ENCODE data around the gene CHN2. TPM values are rescaled to one million over a fixed set of nuclear protein-coding genes. Genes with fewer than 3 reads are reported as not detected.

CHN2 gene
- total RNA-seq, 2 donors from 2014 or later: 0.59 TPM; not detected in 1

GRCh38 chr7:29391262-29391661 lies 196.7 kb downstream of the CHN2 start:
- DNase-seq (ENCODE audit: low spot score in 2 of 2) (no peak), ATAC-seq (no peak)
- H3K27ac Mint-ChIP-seq: no peak overlapping the region
- H3K36me3 Mint-ChIP-seq: no peaks in the 10 kb centered on the region
- H3K9me3 Mint-ChIP-seq: no peaks in the 10 kb centered on the region

DNA sequence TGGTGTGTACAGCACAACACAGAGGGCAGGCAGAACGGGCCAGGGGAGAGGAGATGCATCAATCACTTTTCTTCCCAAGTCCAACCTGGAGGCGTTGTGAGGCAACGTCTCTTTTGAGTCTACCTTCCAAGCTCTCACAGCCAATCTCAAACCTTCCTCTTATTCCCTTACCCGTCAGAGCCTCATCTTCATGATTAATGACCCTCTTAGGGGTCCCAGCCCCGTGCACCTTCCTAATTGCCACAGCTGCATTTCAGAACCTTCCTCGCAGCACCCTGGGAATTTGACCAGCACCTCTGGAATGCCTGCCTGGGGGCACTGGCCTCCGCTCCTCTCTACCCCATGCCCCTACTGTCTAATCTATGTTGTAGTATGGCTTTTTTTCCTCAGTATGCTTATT lies 199.7 kb downstream of the CHN2 start:
- no peak for ATAC-seq

GRCh38 chr7:29396563-29396962 lies 202.0 kb downstream of the CHN2 start:
- Mint-ChIP-seq H3K9me3 (no peaks in the 10 kb centered on the region), H3K36me3 (no peaks in the 10 kb centered on the region), H3K27ac (no peak overlapping the region)
- DNase-seq (ENCODE audit: low spot score in 2 of 2) (no peak), ATAC-seq (no peak)

More for the DNA sequence above, 199.7 kb downstream of the CHN2 start:
- H3K27ac Mint-ChIP-seq: no peak overlapping the region
- no peaks in the 10 kb centered on the region for H3K9me3 Mint-ChIP-seq
- no peak for DNase-seq (ENCODE audit: low spot score in 2 of 2)
- no peaks in the 10 kb centered on the region for H3K36me3 Mint-ChIP-seq

- H3K9me3 Mint-ChIP-seq: no peaks in the 10 kb centered on the region
- H3K36me3 Mint-ChIP-seq: no peaks in the 10 kb centered on the region
- DNase-seq (ENCODE audit: low spot score in 2 of 2): no peak
- ATAC-seq: no peak
- no peak overlapping the region for H3K27ac Mint-ChIP-seq
Observed at GRCh38 chr7:29397398-29397797, 202.8 kb downstream of the CHN2 start.

- ATAC-seq (no peak), DNase-seq (ENCODE audit: low spot score in 2 of 2) (no peak)
- H3K9me3 Mint-ChIP-seq: no peaks in the 10 kb centered on the region
- no peaks in the 10 kb centered on the region for H3K36me3 Mint-ChIP-seq
- no peak overlapping the region for H3K27ac Mint-ChIP-seq
Observed at GRCh38 chr7:29398011-29398410, 203.4 kb downstream of the CHN2 start.

DNA sequence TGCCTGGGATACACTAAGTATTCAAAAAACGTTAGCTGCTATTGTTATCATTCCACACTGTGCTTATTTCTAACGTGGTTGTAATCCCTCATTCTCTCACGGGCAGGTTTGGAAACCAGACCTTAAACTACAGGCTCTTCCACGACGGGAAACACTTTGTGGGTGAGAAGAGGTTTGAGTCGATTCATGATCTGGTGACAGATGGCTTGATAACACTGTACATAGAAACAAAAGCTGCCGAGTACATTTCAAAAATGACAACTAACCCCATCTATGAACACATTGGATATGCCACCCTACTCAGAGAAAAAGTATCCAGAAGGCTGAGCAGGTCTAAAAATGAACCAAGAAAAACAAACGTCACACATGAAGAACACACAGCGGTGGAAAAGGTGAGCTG lies 205.9 kb downstream of the CHN2 start:
- H3K36me3 Mint-ChIP-seq: no peaks in the 10 kb centered on the region
- DNase-seq (ENCODE audit: low spot score in 2 of 2): no peak
- H3K27ac Mint-ChIP-seq: no peak overlapping the region
- no peaks in the 10 kb centered on the region for H3K9me3 Mint-ChIP-seq
- ATAC-seq: no peak

DNA sequence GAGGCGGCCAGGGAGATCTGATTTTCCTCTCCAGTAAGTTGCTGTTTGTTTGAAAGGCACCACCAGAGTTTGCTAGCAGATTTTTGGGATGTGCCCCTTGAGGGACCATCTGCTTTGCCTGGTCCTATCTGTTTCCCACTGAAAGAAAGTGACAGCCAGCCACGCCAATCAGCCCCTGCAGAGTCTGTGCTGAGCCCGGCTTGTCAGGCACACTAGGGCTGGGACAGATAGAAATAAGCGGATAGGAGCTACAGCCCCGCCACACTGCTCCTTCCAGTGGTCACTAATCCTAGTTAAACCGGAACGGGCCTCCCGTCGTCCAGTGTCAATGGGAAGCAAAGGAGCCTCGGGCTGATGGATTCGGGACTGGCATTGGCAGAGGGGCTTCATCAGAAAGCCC lies 207.2 kb downstream of the CHN2 start:
- no peak overlapping the region for H3K27ac Mint-ChIP-seq
- ATAC-seq: no peak
- H3K36me3 Mint-ChIP-seq: no peaks in the 10 kb centered on the region
- no peak for DNase-seq (ENCODE audit: low spot score in 2 of 2)
- H3K9me3 Mint-ChIP-seq: no peaks in the 10 kb centered on the region

DNA sequence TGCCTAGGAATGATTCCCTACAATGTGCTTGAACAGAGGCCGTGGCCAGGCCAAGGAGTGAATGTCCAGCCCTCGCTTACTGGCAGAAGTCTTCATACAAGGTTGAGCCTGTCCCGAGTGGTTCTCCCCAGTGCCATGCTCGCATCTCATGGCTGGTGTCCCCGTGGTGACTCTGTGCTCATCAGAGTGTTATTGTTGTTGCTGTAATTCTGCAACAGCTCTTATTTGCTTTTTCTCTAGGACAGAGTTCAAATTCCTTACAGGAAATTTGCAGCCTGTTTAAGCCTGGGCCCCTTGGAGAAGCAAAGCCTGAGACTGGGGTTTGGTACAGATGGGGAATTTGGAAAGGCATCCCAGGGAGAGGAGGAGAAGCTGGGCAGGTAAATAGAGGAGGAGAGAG lies 211.3 kb downstream of the CHN2 start:
- DNase-seq (ENCODE audit: low spot score in 2 of 2): no peak
- no peaks in the 10 kb centered on the region for H3K36me3 Mint-ChIP-seq
- H3K9me3 Mint-ChIP-seq: no peaks in the 10 kb centered on the region
- no peak overlapping the region for H3K27ac Mint-ChIP-seq
- no peak for ATAC-seq

GRCh38 chr7:29406366-29406765 lies 211.8 kb downstream of the CHN2 start:
- no peak overlapping the region for H3K27ac Mint-ChIP-seq
- ATAC-seq: no peak

DNA sequence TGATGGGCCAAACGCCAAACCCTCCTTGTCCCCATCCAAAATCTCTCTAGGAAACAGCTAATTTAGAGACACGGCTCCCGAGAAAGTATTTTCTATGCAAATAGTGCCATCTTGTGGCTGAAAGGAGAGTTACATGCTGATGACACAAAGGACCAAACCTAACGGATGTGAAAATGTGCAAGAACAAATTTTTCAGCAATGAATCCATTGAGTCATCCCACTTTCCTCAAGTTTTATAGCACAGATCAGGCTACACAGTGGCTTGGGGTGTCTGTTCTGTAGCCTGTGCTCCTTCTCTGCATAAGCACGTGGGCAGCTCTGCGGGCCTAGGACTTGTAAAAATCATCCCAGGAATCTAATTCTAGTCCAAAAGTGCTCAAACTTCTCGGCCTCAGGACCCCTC lies 214.3 kb downstream of the CHN2 start:
- peak in 1 of 2 donors; percentile 70 for DNase-seq (ENCODE audit: low spot score in 2 of 2)
- no peaks in the 10 kb centered on the region for H3K36me3 Mint-ChIP-seq
- no peak overlapping the region for H3K27ac Mint-ChIP-seq
- ATAC-seq: peak; percentile 48 to 50
- no peaks in the 10 kb centered on the region for H3K9me3 Mint-ChIP-seq

More at GRCh38 chr7:29406366-29406765, 211.8 kb downstream of the CHN2 start:
- Mint-ChIP-seq H3K9me3 (no peaks in the 10 kb centered on the region), H3K36me3 (no peaks in the 10 kb centered on the region)
- no peak for DNase-seq (ENCODE audit: low spot score in 2 of 2)

- no peak for ATAC-seq
- Mint-ChIP-seq H3K9me3 (no peaks in the 10 kb centered on the region), H3K36me3 (no peaks in the 10 kb centered on the region), H3K27ac (peak overlapping the region in 1 of 2 donors; percentile 7)
- DNase-seq (ENCODE audit: low spot score in 2 of 2): no peak
Observed at GRCh38 chr7:29410996-29411395, 216.4 kb downstream of the CHN2 start.

- Mint-ChIP-seq H3K9me3 (no peaks in the 10 kb centered on the region), H3K27ac (no peak overlapping the region), H3K36me3 (no peaks in the 10 kb centered on the region)
- ATAC-seq (no peak), DNase-seq (ENCODE audit: low spot score in 2 of 2) (no peak)
Observed at GRCh38 chr7:29412912-29413311, 218.3 kb downstream of the CHN2 start.

DNA sequence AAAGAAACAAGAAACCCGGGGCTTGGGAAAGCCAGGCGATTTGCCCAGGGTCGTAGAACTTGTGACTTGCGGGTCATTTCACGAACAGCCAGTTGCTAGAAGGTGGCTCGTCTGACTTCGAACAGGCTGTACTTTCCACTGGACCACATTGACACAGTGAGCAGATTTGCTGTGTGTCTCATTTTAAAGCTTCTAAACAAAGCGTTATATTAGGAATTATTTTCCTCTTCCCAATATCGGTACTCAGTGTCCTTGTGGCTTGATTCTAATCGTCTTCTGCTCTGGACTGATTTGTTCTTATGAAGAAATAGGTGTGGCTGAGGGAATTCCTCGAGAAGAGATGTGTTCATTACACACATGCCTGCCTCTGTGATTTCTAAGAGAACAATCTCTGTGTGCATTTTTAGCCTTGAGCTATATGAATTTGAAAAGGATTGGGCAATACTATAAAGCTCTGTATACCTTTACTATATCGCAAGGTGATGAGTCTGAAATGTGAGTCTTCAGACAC lies 219.1 kb downstream of the CHN2 start:
- no peaks in the 10 kb centered on the region for H3K9me3 Mint-ChIP-seq
- DNase-seq (ENCODE audit: low spot score in 2 of 2) (no peak), ATAC-seq (no peak)
- no peaks in the 10 kb centered on the region for H3K36me3 Mint-ChIP-seq
- no peak overlapping the region for H3K27ac Mint-ChIP-seq

DNA sequence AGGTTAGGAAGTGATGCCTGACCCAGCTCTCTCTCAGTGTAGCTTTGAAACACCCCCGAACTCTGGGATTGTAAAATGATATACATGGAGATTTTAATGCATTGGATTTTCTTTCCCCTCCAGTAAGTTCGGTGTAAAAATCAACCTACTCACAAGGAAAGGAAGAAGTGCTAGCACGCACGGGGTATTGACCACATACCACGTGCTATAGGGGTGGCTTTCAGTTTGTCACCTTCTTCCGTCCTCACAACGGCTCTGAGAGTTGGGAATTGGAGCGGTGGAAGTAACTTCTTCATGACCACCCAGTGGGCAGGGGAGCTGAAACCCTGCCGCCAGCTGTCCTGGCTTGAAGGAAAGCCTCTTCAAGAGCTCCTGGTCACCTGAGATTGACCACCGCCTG lies 219.6 kb downstream of the CHN2 start:
- ATAC-seq (no peak), DNase-seq (ENCODE audit: low spot score in 2 of 2) (no peak)
- no peaks in the 10 kb centered on the region for H3K36me3 Mint-ChIP-seq
- H3K9me3 Mint-ChIP-seq: no peaks in the 10 kb centered on the region
- H3K27ac Mint-ChIP-seq: no peak overlapping the region

- Mint-ChIP-seq H3K9me3 (no peaks in the 10 kb centered on the region), H3K36me3 (no peaks in the 10 kb centered on the region), H3K27ac (no peak overlapping the region)
- ATAC-seq (no peak), DNase-seq (ENCODE audit: low spot score in 2 of 2) (no peak)
Observed at GRCh38 chr7:29415215-29415614, 220.6 kb downstream of the CHN2 start.

DNA sequence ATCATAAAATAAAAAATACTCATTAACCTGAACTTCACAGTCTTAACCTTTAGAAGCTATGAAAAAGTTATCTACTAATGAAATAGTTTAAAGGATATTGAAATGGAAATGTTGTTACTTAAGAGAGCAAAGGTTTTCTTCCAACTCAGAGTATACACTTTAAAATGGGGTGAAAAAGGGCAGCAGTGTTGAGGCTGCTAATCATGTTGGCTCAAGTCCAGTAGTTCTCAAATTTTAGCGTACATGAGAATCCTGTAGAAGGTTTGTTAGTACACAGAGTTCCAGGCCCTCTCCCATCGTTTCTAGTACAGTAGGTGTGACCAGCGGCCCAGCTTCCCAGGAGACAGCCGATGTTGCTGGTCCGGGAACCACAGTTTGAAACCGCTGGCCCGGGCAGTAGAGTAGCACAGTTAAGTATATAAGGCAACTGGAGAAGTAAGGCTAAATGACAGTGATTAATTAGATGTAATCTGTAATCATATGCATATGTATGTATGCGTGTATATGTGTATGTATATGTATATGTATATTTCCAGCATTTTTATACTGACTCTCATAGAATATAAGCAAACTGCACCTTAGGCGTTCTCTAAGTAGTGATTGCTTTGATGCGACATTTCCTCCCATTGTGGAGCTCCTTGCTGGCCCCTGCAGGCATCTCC lies 221.8 kb downstream of the CHN2 start:
- Mint-ChIP-seq H3K27ac (no peak overlapping the region), H3K9me3 (no peaks in the 10 kb centered on the region), H3K36me3 (no peaks in the 10 kb centered on the region)
- ATAC-seq: no peak
- DNase-seq (ENCODE audit: low spot score in 2 of 2): no peak

GRCh38 chr7:29416938-29417305 lies 222.3 kb downstream of the CHN2 start:
- no peaks in the 10 kb centered on the region for H3K9me3 Mint-ChIP-seq
- no peak overlapping the region for H3K27ac Mint-ChIP-seq
- no peak for DNase-seq (ENCODE audit: low spot score in 2 of 2)
- ATAC-seq: no peak
- no peaks in the 10 kb centered on the region for H3K36me3 Mint-ChIP-seq

DNA sequence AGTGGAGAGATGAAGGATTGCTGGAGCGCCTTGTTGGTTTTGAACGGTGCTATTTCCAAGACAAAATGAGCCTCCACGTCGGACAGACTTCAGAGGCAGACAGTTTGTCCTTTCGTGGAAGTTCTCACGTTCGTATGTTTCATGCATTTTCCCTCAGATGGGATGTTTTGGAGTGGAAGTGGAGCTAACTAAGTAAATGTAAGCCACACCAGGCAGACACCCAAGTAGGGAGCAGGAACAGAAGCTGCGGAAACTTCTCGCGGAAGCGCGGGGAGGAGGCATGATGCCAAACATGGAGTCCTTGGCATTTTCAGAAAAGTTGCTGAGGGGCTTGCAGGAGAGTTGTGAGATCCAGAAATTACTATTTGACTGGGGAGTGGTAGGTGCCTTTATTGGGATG lies 223.5 kb downstream of the CHN2 start:
- Mint-ChIP-seq H3K9me3 (no peaks in the 10 kb centered on the region), H3K27ac (no peak overlapping the region), H3K36me3 (no peaks in the 10 kb centered on the region)
- no peak for DNase-seq (ENCODE audit: low spot score in 2 of 2)
- no peak for ATAC-seq
